Stimulated activated CD4-positive, alpha-beta T cell treated with anti-CD3 and anti-CD28 coated beads, Interleukin-4, amount 100 ng/mL, for 24 hours (primary cell): ENCODE results near the gene RNF213.
"Not testable (repeated sequence)": the region's sequence is repeated elsewhere in the genome, so short reads cannot be mapped to it uniquely, and the experiment has no call there.

Source experiments
- DNase-seq: peaks from one replicate; pipeline ENCODE4 v3.0.0-alpha.2; 2020

The RNF213 gene

DNA sequence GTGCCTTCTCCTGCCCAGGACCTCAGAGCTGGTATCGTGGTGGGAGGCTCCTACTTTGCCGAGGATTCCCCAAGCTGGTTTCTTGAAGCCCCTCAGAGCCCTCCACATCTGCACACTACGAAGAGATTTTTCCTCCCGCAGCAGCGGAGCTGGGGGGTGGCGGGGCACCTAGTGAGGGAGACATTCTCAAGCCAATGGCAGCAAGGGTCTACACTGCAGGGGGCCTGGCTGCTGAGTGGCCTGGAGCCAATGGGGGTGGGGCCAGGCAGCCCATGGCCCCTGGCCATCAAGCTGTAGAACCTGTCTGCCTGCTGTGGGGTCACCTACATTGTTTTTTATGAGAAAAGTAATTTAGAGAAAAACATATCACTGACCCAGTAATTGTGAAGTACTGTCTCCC is 35.4 kb upstream of the RNF213 start:
- no peak for DNase-seq

DNA sequence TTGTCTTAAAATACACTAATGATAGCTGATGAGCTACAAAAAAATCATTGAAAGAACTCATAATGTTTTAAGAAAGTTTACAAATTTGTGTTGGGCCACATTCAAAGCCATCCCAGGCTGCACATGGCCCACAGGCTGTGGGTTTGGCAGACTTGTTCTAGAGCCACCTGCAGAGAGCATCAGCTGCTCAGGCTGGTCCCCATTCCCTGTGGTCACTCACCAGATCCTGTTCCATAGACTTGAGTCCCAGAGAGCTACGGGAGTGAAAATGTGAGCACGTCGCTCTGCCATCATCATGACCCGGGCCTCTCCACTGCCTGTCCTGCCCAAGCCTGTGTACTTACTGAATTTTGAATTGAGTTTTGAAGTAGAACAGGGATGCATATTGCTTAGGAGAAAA is 33.5 kb upstream of the RNF213 start:
- no peak for DNase-seq

DNA sequence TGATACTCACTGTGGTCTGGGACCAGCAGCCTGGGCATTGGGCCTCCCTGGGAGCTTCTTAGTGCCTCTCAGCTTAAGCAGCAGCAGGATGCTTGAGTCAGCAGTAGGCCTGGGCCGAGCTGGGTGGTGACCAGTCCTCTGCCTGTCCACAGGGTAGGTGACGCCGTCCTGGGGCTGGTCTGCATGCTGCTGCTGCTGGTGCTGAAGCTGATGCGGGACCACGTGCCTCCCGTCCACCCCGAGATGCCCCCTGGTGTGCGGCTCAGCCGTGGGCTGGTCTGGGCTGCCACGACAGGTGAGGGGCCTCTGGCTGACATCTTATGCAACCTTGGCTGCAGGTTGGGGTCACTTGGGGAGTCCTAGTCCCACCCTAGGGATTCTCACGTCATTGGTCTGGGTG is 33.0 kb upstream of the RNF213 start:
- no peak for DNase-seq

DNA sequence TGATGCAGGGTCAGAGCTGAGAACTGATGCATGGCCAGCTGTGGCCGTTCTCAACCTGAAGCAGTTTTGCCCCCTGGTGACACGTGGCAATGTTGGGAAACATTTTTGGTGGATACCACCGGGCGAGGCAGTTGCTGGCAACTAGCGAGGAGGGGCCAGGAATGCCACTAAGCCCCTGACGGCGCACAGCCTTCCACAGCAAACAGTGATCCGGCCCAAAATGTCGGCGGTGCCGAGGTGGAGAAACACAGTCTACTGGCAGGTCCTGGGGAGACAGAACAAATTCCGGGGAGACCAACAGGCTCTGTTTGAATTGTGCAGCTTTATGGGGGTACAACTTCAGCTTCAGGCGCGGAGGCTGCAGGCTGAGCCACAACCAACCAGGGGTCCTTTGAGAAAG is 32.2 kb upstream of the RNF213 start:
- DNase-seq, result no peak

DNA sequence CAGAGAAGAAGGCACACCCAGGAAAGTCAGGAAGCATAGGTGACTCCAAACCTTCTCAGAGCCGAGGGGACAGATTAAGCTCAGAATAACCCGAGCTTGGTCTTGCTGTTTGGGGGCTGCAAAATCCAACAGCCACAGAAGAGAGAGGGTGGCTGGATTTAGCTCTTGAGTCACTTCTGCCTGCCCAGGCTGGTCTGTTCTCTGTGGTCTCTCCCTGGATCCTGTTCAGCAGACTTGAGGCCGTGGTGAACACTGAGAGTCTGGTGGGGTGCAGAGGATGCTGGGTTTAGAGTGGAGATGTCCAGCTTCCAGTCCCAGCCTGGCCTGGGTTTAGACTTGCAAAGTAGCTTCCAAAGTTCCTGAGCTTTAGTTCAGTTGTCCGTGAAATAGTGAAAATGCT is 31.6 kb upstream of the RNF213 start:
- DNase-seq, result no peak

DNA sequence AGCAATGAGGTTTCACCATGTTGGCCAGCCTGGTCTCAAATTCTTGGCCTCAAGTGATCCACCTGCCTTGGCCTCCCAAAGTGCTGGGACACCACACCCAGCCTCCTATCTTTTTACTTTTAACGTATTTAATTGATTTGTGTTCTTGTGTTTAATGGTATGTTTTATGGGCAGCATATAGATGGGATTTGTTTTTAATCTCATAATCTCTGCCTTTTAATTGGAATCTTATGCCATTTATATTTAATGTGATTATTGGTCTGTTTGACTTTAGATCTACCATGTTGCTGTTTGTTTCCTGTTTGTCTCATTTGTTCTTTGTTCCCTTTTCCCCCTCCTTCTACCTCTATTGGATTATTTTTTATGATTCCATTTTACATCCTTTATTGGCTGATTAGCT is 28.2 kb upstream of the RNF213 start:
- DNase-seq, result no peak

DNA sequence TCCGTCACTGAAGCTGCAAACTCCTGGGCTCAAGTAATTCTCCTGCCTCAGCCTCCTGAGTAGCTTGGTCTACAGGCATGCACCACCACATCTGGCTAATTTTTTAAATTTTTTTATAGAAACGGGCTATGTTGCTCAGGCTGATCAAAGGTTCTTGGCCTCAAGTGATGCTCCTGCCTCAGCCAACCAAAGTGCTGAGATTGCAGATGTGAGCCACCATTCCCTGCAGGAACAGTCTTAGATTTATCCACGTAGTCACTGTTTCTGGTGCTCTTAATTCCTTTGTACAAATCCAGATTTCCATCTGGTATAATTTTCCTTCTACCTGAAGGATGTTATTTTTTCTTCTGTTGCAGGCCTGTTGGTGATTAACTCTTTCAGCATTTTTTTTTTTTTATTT is 27.4 kb upstream of the RNF213 start:
- DNase-seq, result no peak

DNA sequence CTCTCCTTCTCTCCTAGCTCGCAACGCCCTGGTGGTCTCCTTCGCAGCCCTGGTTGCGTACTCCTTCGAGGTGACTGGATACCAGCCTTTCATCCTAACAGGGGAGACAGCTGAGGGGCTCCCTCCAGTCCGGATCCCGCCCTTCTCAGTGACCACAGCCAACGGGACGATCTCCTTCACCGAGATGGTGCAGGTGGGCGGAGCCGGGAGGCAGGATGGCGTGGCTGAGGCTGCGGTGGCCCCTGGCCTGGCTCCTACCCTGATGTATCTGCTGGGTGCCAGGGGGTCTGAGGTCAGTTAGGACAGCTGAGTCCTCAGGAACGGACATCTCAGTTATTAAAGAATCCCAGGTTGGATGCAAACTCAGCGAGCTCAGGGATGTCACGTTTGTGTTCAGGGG is 23.7 kb upstream of the RNF213 start:
- no peak for DNase-seq

DNA sequence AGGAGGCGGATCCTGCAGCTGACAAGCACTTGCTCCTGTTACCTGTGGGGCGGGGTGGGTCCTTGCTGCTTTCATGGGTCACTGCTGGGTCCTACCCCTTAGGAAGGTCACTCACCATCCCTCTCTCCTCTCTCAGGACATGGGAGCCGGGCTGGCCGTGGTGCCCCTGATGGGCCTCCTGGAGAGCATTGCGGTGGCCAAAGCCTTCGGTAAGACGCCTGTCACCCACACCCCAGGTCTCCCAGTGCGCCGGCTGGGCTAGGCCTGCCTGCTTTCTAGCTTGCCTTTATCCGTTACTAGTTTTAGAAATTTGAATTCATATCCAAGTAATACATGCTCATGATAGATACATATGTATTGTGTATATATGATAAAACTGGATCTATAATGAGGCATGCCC is 23.3 kb upstream of the RNF213 start:
- DNase-seq, result no peak

DNA sequence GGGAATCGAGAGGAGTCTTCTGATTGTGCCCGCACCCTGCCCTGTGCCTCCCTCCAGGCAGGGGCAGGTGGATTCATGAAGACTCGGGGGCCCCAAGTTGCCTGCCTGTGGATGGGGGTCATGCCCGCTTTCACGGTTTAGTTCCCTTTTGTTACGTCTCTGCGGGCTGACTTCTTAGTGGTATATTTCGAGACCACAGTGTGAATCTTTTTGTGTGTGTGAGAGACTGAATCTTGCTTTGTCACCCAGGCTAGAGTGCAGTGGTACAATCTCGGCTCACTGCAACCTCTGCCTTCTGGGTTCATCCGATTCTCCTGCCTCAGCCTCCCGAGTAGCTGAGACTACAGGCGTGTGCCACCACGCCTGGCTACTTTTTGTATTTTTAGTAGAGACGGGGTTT is 18.1 kb upstream of the RNF213 start:
- DNase-seq, result no peak

DNA sequence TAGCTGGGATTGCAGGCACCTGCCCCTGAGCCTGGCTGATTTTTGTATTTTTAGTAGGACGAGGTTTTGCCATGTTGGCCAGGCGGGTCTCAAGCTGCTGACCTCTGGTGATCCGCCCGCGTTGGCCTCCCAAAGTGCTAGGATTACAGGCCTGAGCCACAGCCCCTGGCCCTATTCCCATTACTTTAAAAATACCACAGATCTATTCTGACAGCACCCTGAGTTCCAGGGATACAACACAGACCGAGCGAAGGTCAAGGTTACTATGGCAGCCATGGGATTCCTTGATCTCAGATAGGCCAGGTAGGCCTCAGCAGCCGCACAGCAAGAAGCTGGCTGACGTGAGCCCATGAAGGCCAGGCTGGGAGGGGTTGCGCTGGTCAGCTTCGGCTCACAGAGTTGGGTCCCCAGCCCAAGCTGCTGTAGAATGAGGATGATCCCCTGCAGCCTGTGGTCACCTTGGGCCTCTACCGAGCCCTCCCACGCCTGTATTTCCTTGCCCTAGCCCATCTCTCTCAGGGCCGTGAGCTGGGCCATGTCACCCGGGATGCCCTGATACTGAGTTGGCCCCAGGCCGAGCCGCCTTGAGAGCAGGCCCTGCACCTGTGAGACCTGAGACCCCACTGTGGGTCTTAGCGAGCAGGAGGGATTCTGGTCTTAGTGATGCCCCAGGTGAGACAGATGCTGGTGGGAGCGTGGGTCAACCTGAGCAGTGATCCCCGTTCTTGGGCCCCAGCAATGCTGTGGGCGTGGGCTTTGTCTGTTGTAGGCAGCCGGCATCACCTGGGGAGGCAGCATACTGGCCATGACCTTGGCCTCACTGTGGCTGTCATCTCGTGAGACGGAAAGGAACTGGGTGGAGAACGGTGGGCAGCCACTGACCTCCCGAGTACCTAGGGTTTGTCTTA is 16.9 kb upstream of the RNF213 start:
- no peak for DNase-seq

DNA sequence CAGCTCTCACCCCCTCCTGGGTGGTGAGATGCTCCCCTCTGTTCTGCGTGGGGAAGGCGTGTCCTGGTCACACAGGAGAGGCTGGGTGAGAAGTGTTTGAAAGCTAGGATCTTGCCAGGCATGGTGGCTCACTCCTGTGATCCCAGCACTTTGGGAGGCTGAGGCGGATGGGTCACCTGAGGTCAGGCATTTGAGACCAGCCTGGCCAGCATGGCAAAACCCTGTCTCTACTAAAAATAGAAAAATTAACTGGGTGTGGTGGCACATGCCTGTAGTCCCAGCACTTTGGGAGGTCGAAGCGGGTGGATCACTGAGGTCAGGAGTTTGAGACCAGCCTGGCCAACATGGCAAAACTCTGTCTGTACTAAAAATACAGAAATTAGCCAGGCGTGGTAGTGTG is 16.2 kb upstream of the RNF213 start:
- not testable (repeated sequence) for DNase-seq

DNA sequence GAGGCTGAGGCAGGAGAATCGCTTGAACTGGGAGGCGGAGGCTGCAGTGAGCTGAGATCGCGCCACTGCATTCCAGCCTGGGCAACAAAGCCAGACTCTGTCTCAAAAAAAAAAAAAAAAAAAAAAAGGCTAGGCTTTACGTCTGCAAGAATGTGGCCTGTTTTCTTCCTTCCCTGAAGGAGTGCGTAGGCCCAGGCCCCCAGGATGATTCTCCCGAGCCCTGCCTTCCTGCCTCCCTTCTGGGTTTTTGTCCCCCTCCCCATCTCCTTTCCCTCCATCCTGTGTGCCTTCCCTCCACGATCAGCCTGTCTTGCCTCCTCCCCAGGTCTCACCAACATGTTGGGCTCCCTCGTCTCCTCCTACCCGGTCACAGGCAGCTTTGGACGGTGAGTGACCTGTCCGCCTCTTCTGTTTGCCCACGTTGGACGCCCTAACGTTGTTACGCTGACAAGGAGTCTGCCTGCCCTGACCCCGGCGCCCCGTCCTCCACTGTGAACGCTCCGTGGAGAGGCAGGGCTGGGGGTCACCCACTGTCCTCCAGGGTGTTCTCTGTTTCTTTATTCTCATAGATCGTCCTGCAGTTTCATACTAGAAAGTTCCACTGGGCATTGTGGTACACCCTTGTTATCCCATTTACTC is 15.7 kb upstream of the RNF213 start:
- DNase-seq, result no peak

DNA sequence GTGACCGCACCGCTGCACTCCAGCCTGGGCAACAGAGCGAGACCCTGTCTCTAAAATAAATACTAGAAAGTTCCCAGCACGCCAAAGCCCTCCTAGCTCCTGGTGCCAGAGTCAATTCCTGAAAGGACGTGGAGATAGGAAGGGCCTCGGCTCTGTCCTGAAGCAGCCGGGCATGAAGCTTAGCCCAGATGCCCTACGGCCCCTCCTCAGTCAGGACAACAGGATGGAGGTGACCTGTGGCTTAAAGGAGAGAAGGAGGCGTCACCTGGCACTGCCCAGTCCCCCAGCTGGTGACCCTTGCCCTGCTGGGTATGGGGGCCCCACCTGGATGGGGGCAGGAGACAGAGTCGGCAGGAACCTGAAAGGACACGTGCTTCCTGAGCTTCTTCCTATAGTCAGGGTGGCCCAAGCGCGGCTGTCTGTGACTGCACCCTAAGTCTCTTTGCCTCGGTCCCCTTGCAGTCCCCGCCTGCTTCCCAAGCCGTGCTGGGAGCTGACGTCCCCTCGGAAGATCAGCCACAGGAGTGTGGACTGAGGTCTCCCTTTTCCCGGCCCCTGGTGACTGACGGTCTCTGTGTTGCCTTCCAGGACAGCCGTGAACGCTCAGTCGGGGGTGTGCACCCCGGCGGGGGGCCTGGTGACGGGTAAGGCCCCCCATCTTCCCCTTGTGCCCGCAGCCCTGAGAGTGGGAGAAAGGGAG is 14.9 kb upstream of the RNF213 start:
- DNase-seq, result no peak

DNA sequence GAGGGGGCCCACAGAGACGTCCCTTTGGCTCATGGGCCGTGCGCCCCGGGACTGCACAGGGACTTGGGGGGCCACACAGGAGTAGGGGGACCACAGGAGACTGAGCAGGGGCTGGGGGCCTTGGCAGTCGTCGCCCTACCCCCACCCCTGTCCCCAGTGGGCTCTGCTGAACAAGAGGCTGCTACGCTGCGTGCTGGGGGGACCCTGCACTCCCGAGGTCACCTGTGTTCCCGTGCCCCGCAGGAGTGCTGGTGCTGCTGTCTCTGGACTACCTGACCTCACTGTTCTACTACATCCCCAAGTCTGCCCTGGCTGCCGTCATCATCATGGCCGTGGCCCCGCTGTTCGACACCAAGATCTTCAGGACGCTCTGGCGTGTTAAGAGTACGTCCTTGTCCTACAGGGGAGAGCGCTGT is 14.4 kb upstream of the RNF213 start:
- no peak for DNase-seq

DNA sequence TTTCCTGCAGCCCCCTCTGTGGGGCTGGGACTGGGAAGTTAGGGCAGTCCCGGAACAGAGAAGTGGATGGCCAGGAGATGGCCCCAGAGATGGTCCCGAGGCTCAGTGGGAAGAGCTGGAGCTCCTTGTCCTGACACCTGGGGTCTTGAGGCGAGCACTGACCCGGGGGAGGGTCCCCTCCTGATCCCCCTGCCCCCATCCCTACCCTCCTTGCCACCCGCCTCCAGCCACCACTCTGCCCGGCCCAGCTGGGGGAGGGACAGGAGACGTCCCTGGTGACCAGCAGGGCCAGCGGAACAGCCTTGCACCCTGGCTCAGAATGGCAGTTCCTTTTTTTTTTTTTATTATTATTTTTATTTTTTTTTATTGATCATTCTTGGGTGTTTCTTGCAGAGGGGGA is 13.9 kb upstream of the RNF213 start:
- DNase-seq, result no peak

DNA sequence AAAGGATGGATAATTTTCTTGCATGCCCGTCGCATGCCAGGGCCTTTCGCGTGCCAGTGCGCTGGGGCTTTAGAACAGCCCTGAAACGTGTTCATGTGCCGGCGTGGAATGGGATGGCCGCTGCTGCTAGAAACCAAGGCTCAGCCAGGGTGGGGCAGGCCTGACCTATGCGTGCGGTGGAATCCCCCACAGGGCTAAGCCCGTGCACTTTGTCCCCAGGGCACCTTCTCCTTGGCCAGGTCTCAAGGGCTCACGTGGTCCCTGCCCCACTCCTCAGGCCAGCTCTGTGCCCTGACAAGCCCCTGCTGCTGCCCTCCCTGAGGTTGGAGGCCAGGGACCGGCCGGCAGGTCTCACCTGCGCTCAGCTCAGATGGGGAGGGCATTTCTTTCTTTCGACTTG is 13.1 kb upstream of the RNF213 start:
- DNase-seq, result no peak

DNA sequence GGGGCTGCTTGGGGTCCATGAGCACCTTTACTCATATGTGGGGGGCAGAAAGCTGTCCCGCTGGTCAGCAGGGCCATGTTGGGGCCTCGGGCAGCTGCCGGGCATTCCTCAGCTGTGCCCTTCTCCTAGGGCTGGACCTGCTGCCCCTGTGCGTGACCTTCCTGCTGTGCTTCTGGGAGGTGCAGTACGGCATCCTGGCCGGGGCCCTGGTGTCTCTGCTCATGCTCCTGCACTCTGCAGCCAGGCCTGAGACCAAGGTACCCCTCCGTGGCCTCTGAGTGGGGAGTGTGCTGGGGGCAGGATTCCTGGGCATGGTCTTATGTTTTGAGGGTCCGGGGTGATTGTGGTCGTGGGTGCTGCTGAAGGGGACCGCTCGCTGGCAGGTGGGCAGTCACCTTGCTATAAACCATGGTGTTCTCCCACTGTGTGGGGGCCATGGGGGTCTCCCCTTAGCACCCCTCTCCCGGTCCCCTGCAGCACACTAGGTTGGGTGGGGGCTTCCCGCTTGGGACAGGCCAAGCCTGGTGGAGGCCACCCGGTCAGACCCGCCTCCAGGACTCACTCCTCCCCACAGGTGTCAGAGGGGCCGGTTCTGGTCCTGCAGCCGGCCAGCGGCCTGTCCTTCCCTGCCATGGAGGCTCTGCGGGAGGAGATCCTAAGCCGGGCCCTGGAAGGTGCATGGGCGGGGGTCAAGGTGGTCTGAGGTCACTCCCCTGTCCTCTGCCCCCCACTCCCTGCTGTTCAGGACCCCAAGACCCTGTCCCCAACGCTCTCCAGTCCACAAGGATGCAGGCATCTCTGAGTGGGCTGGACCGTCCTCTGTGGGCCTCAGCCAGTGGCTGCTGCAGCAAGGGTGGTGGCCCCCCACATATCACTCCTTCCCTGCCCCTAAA is 12.4 kb upstream of the RNF213 start:
- no peak for DNase-seq

DNA sequence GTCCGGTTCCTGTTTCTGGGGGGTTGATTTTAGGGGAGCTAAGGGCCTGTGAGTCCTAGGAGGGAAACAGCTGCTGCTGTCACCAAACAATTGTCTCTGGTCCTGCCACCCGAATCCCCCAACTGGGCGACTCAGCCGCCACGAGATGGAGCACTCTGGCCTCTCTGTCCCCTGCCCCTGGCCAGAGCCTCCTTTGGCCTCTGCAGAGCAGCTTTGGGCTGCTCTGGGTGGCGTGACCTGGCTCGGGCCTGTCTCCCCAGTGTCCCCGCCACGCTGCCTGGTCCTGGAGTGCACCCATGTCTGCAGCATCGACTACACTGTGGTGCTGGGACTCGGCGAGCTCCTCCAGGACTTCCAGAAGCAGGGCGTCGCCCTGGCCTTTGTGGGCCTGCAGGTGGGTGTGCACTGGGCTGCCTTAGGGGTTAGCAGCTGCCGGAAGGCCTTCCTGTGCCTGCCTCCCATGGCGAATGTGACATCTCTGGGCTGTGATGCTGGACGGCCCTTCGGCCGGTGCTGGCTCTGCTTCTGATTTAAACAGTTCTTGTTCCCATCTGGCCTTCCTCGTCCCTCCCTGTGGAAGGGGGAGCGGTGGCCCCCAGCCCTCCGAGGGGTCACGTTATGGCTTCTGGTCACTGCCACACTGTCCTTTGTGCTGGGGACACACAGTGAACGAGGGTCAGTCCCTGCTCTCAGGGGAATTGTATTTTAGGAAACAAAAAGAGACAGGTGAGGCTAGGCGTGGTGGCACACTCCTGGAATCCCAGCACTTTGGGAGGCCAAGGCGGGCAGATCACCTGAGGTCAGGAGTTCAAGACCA is 11.6 kb upstream of the RNF213 start:
- DNase-seq, result no peak

DNA sequence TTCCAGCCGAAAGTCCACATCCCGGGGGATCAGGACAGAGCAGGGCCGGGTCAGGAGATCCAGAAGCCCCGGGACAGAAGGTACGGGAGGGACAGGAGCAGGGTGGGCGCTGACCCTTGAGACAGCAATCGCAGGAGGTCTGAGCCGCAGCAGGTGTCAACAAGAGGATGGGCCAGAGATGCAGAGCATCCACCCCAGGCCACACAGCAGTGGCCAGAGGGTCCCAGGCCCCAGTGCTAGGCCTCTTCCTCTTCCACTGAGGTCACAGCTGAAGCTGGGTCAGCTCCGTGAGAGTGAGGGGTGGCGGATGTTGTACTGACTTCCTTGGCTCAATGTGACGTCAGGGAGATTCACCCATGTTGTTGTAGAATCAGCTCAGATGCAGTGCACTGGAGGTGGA is 8.7 kb upstream of the RNF213 start:
- DNase-seq, result no peak

DNA sequence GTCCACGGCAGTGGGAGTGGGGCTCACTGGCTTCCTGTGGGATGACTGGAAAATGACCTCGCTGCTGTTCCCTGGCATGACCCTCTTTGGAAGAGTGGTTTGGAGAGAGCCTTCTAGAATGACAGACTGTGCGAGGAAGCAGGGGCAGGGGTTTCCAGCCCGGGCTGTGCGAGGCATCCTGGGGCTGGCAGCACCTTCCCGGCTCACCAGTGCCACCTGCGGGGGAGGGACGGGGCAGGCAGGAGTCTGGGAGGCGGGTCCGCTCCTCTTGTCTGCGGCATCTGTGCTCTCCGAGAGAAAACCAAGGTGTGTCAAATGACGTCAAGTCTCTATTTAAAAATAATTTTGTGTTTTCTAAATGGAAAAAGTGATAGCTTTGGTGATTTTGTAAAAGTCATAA is 7.8 kb upstream of the RNF213 start:
- DNase-seq, result peak; percentile 88
